ENCODE measurements around the gene BAG3.

DNA sequence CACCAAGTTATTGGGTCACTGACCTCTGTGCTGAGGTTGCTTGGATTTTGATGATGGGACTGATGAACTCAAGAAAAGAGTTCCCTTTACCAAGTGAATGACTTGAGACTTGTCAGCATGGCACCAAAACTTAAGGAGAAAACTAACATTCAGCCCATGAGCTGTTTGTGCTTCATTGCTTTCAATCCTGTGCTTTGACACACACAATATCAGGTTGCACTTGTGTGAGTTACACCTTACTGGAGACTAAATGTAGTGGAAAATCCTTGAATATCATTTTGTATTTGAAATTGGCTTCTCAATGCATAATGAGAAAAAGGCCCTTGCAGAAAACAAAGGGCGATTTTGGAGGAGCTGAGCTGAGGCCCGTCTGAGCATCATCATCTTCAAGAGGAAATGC, 2.7 kb downstream of the BAG3 start:
- TF ChIP-seq, protein P1, sequence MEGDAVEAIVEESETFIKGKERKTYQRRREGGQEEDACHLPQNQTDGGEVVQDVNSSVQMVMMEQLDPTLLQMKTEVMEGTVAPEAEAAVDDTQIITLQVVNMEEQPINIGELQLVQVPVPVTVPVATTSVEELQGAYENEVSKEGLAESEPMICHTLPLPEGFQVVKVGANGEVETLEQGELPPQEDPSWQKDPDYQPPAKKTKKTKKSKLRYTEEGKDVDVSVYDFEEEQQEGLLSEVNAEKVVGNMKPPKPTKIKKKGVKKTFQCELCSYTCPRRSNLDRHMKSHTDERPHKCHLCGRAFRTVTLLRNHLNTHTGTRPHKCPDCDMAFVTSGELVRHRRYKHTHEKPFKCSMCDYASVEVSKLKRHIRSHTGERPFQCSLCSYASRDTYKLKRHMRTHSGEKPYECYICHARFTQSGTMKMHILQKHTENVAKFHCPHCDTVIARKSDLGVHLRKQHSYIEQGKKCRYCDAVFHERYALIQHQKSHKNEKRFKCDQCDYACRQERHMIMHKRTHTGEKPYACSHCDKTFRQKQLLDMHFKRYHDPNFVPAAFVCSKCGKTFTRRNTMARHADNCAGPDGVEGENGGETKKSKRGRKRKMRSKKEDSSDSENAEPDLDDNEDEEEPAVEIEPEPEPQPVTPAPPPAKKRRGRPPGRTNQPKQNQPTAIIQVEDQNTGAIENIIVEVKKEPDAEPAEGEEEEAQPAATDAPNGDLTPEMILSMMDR (IDR thresholded peaks at IDR 0.05), result no peak
- TF ChIP-seq EP300 (IDR thresholded peaks at IDR 0.05; ENCODE audit: low read depth) (no peak), POLR2AphosphoS5 (IDR thresholded peaks at IDR 0.05) (no peak)

Data from transverse colon (tissue), 4 donors.